Parathyroid adenoma (tissue), 2 donors: ENCODE data around the gene CTDSP2.
A peak's percentile ranks its signal among the peaks of the same experiment; 100 is the strongest.

Experiments
- H2AFZ ChIP-seq: fragments of 300-600 bp; sonication (generic); one replicate; pipeline ENCODE4 v1.7.0; 2017; ENCODE audit warnings: antibody characterized with exemption, mild to moderate bottlenecking
- H3K27ac ChIP-seq: fragments of 300-600 bp; sonication (generic); one replicate; pipeline ENCODE4 v1.7.0; 2017
- H3K27me3 ChIP-seq: fragments of 300-600 bp; sonication (generic); one replicate; pipeline ENCODE4 v1.7.0; 2017; ENCODE audit warnings: low read length; ENCODE audit not compliant: control insufficient read depth, insufficient read depth
- H3K36me3 ChIP-seq: fragments of 300-600 bp; sonication (generic); one replicate; pipeline ENCODE4 v1.7.0; 2017; ENCODE audit warnings: low read length; ENCODE audit not compliant: control insufficient read depth, insufficient read depth
- H3K4me1 ChIP-seq: fragments of 300-600 bp; sonication (generic); one replicate; pipeline ENCODE4 v1.7.0; 2017; ENCODE audit warnings: control low read depth
- H3K4me2 ChIP-seq: fragments of 300-600 bp; sonication (generic); one replicate; pipeline ENCODE4 v1.7.0; 2017; ENCODE audit warnings: low read length
- H3K4me3 ChIP-seq: fragments of 300-600 bp; sonication (generic); one replicate; pipeline ENCODE4 v1.7.0; 2017; ENCODE audit warnings: low read depth, low read length
- H3K79me2 ChIP-seq: fragments of 300-600 bp; sonication (generic); one replicate; pipeline ENCODE4 v1.7.0; 2017; ENCODE audit warnings: control low read depth
- H3K9ac ChIP-seq: fragments of 300-600 bp; sonication (generic); one replicate; pipeline ENCODE4 v1.7.0; 2017; ENCODE audit warnings: mild to moderate bottlenecking
- H3K9me3 ChIP-seq: fragments of 300-600 bp; sonication (generic); one replicate; pipeline ENCODE4 v1.7.0; 2017; ENCODE audit warnings: low read length; ENCODE audit not compliant: control insufficient read depth
- CTCF ChIP-seq: fragments of 300-600 bp; sonication (generic); IDR thresholded peaks from one replicate; pipeline ENCODE4 v1.7.0; 2017; ENCODE audit warnings: antibody characterized with exemption, mild to moderate bottlenecking
- donor health status: primary hyperparathyroidism.

The CTDSP2 gene

GRCh38 chr12:57772429-57773322, 73.9 kb downstream of the CTDSP2 start, which contains the start of gene EEF1AKMT3:
Gene EEF1AKMT3 (plus strand): TSS chr12:57772614. CDS start chr12:57772725, 111 bp downstream.
- peak within 1 kb of the TSS; percentile 98 for H3K4me2 ChIP-seq
- H3K79me2 ChIP-seq, result no peaks in the 10 kb centered on the region
- TF ChIP-seq CTCF, result no peak
- H3K4me3 ChIP-seq, result peak within 1 kb of the TSS; percentile 92
- H3K27ac ChIP-seq, result peak within 1 kb of the TSS; percentile 82
- H3K9me3 ChIP-seq, result no peaks in the 10 kb centered on the region
- no peaks in the 10 kb centered on the region for H3K36me3 ChIP-seq
- peaks cover 10% of the 10 kb centered on the region for H3K4me1 ChIP-seq
- H3K9ac ChIP-seq, result peak within 1 kb of the TSS; percentile 87
- peak within 1 kb of the TSS; percentile 99 for H2AFZ ChIP-seq
- no peaks in the 10 kb centered on the region for H3K27me3 ChIP-seq

GRCh38 chr12:57771873-57772428, 74.6 kb downstream of the CTDSP2 start, which contains the start of gene METTL1:
Gene METTL1 (minus strand): TSS chr12:57772105. CDS start chr12:57772083, 22 bp downstream.
- peak within 1 kb of the TSS; percentile 98 for H3K4me2 ChIP-seq
- H3K4me1 ChIP-seq, result peaks cover 10% of the 10 kb centered on the region
- H3K79me2 ChIP-seq, result no peaks in the 10 kb centered on the region
- no peaks in the 10 kb centered on the region for H3K27me3 ChIP-seq
- H2AFZ ChIP-seq, result peak within 1 kb of the TSS; percentile 99
- TF ChIP-seq CTCF, result no peak
- peak within 1 kb of the TSS; percentile 82 for H3K27ac ChIP-seq
- no peaks in the 10 kb centered on the region for H3K36me3 ChIP-seq
- peak within 1 kb of the TSS; percentile 87 for H3K9ac ChIP-seq
- peak within 1 kb of the TSS; percentile 92 for H3K4me3 ChIP-seq
- no peaks in the 10 kb centered on the region for H3K9me3 ChIP-seq

GRCh38 chr12:57771236-57771872, 75.2 kb downstream of the CTDSP2 start:
- Histone ChIP-seq H3K9ac (peak overlapping the region; percentile 31), H3K36me3 (no peaks in the 10 kb centered on the region), H3K4me1 (peaks cover 10% of the 10 kb centered on the region), H3K27ac (peak overlapping the region; percentile 82), H2AFZ (peak overlapping the region; percentile 99), H3K9me3 (no peaks in the 10 kb centered on the region), H3K79me2 (no peaks in the 10 kb centered on the region), H3K27me3 (no peaks in the 10 kb centered on the region), H3K4me2 (peak overlapping the region; percentile 98), H3K4me3 (peak overlapping the region; percentile 92)
- TF ChIP-seq CTCF, result no peak

GRCh38 chr12:57770734-57771133, 75.8 kb downstream of the CTDSP2 start:
- Histone ChIP-seq H3K27ac (no peak overlapping the region), H3K4me2 (no peak overlapping the region), H3K79me2 (no peaks in the 10 kb centered on the region), H2AFZ (no peak overlapping the region), H3K9me3 (no peaks in the 10 kb centered on the region), H3K4me3 (no peak overlapping the region), H3K4me1 (peaks cover 10% of the 10 kb centered on the region), H3K27me3 (no peaks in the 10 kb centered on the region), H3K36me3 (no peaks in the 10 kb centered on the region), H3K9ac (no peak overlapping the region)
- TF ChIP-seq CTCF, result no peak
